IMR-90 (cell line): ENCODE results near the gene CTRL. TPM values are rescaled to one million over a fixed set of nuclear protein-coding genes. Genes with fewer than 3 reads are reported as not detected.

Source experiments
- ATAC-seq: fragments of 200-7000 bp; cut with Tn5 transposase; 2 replicates; pipeline ENCODE4 v1.9.1; 2020; ENCODE audit warnings: low read depth, mild to moderate bottlenecking, moderate library complexity
- BruUV-seq: library from RNA; stranded (reverse); fragments of 400-500 nt; replicated peaks from 2 replicates; lab custom pipeline; 2021; lab: Mats Ljungman, UMichigan
- CTCF ChIA-PET: fragments of 300-600 bp; formaldehyde crosslinking; extraction: SDS; loops from one replicate; lab custom pipeline; 2021; ENCODE audit warnings: antibody characterized with exemption; lab: Yijun Ruan, JAX
- POLR2A ChIA-PET: fragments of 300-600 bp; sonication (Branson Sonifier 250); formaldehyde crosslinking; loops from one replicate; lab custom pipeline; 2022; ENCODE audit warnings: antibody characterized with exemption; ENCODE audit not compliant: unreplicated experiment; lab: Charles Lee
- DNase-seq: peaks from one replicate; pipeline ENCODE4 v3.0.0; 2013
- H2AFZ ChIP-seq: replicated peaks from 2 replicates; pipeline ENCODE3; 2013; ENCODE audit warnings: low read length, mild to moderate bottlenecking; ENCODE audit not compliant: poor library complexity
- H2AK5ac ChIP-seq: 2 replicates; pipeline ENCODE4 v1.6.1; 2013; ENCODE audit warnings: low read depth, low read length, inconsistent platforms
- H2AK9ac ChIP-seq: replicated peaks from 2 replicates; pipeline ENCODE3; 2013; ENCODE audit warnings: mild to moderate bottlenecking, low read depth, low read length, moderate library complexity; ENCODE audit not compliant: poor library complexity
- H2BK120ac ChIP-seq: 2 replicates; pipeline ENCODE4 v1.6.1; 2013; ENCODE audit warnings: low read depth, low read length, inconsistent platforms
- H2BK15ac ChIP-seq: 3 replicates; pipeline ENCODE4 v1.6.1; 2013; ENCODE audit warnings: low read depth, low read length, inconsistent platforms
- H2BK20ac ChIP-seq: 2 replicates; pipeline ENCODE4 v1.6.1; 2013; ENCODE audit warnings: low read depth, mild to moderate bottlenecking, inconsistent platforms, low read length, moderate library complexity
- H2BK5ac ChIP-seq: 2 replicates; pipeline ENCODE4 v1.6.1; 2013; ENCODE audit warnings: mild to moderate bottlenecking, low read depth, low read length, inconsistent platforms; ENCODE audit not compliant: poor library complexity, severe bottlenecking
- H3K14ac ChIP-seq: replicated peaks from 2 replicates; pipeline ENCODE4 v1.6.1; 2013; ENCODE audit warnings: low read depth, low read length, inconsistent platforms
- H3K18ac ChIP-seq: 2 replicates; pipeline ENCODE4 v1.6.1; 2013; ENCODE audit warnings: low read depth, low read length, control low read depth
- H3K23ac ChIP-seq: 2 replicates; pipeline ENCODE4 v1.6.1; 2013; ENCODE audit warnings: low read depth, low read length, inconsistent platforms
- H3K27ac ChIP-seq: 2 replicates; pipeline ENCODE4 v1.5.1; 2013; ENCODE audit warnings: mild to moderate bottlenecking, control low read depth, low read length; ENCODE audit not compliant: insufficient read depth
- H3K27me3 ChIP-seq: 2 replicates; pipeline ENCODE4 v1.6.1; 2013; ENCODE audit warnings: low read length; ENCODE audit not compliant: control insufficient read depth, insufficient read depth
- H3K36me3 ChIP-seq: 2 replicates; pipeline ENCODE4 v1.6.1; 2013; ENCODE audit warnings: low read length, mixed read lengths; ENCODE audit not compliant: control insufficient read depth, insufficient read depth
- H3K4ac ChIP-seq: 2 replicates; pipeline ENCODE4 v1.6.1; 2013; ENCODE audit warnings: low read depth, low read length, inconsistent platforms
- H3K4me1 ChIP-seq: 2 replicates; pipeline ENCODE4 v1.6.1; 2013; ENCODE audit warnings: low read length, mixed read lengths; ENCODE audit not compliant: control insufficient read depth, insufficient read depth
- H3K4me2 ChIP-seq: 2 replicates; pipeline ENCODE4 v1.6.1; 2013; ENCODE audit warnings: low read depth, mild to moderate bottlenecking, control low read depth, low read length, moderate library complexity
- H3K4me3 ChIP-seq: 2 replicates; pipeline ENCODE4 v1.5.1; 2013; ENCODE audit warnings: low read depth, mild to moderate bottlenecking, control low read depth, low read length, moderate library complexity; ENCODE audit not compliant: insufficient read depth
- H3K56ac ChIP-seq: 2 replicates; pipeline ENCODE4 v1.6.1; 2013; ENCODE audit warnings: low read length, inconsistent platforms; ENCODE audit not compliant: insufficient read depth; ENCODE audit errors: extremely low read depth
- H3K79me1 ChIP-seq, 2 experiments: 2 replicates each; pipeline ENCODE4 v1.6.1; 2013; ENCODE audit warnings: low read length in 2 of 2, inconsistent platforms in 1 of 2, low read depth in 1 of 2
- H3K9ac ChIP-seq: 2 replicates; pipeline ENCODE4 v1.6.1; 2013; ENCODE audit warnings: low read depth, low read length, control low read depth
- H3K9me1 ChIP-seq: 2 replicates; pipeline ENCODE4 v1.6.1; 2013; ENCODE audit warnings: low read length, inconsistent platforms; ENCODE audit not compliant: insufficient read depth
- H3K9me3 ChIP-seq: 2 replicates; pipeline ENCODE4 v1.6.1; 2013; ENCODE audit warnings: low read length; ENCODE audit not compliant: control insufficient read depth, insufficient read depth
- H4K20me1 ChIP-seq: 2 replicates; pipeline ENCODE4 v1.6.1; 2013; ENCODE audit warnings: low read length, inconsistent platforms; ENCODE audit not compliant: insufficient read depth
- H4K5ac ChIP-seq: 2 replicates; pipeline ENCODE4 v1.6.1; 2013; ENCODE audit warnings: mild to moderate bottlenecking, low read depth, low read length, control low read depth
- H4K8ac ChIP-seq, 2 experiments: 2 replicates each; pipeline ENCODE4 v1.6.1; 2013; ENCODE audit warnings: low read depth in 2 of 2, low read length in 2 of 2, control low read depth in 1 of 2, inconsistent platforms in 1 of 2
- H4K91ac ChIP-seq: 2 replicates; pipeline ENCODE4 v1.6.1; 2013; ENCODE audit warnings: low read depth, low read length, inconsistent platforms; ENCODE audit not compliant: insufficient read depth
- FOS ChIP-seq: fragments of 150-350 bp; IDR thresholded peaks from 2 replicates; pipeline ENCODE4 v1.6.1; 2016; ENCODE audit warnings: low read depth, low read length
- MAFK ChIP-seq: IDR thresholded peaks from 2 replicates; pipeline ENCODE4 v1.6.1; 2012; ENCODE audit warnings: low read depth, low read length, improper control_type of control experiment
- MAZ ChIP-seq: IDR thresholded peaks from 2 replicates; pipeline ENCODE4 v1.6.1; 2012; ENCODE audit warnings: low read depth, mild to moderate bottlenecking, low read length, improper control_type of control experiment, moderate library complexity, borderline replicate concordance
- MXI1 ChIP-seq: IDR thresholded peaks from 2 replicates; pipeline ENCODE4 v1.6.1; 2012; ENCODE audit warnings: low read depth, mild to moderate bottlenecking, low read length, moderate library complexity, borderline replicate concordance
- NFE2L2 ChIP-seq: fragments of 150-350 bp; IDR thresholded peaks from 2 replicates; pipeline ENCODE4 v1.6.1; 2016; ENCODE audit warnings: low read depth, mild to moderate bottlenecking, low read length
- POLR2A ChIP-seq: IDR thresholded peaks from 2 replicates; pipeline ENCODE4 v1.6.1; 2012; ENCODE audit warnings: mild to moderate bottlenecking, low read depth, low read length
- RAD21 ChIP-seq: IDR thresholded peaks from 2 replicates; pipeline ENCODE4 v1.6.1; 2012; ENCODE audit warnings: low read length, improper control_type of control experiment
- RCOR1 ChIP-seq: IDR thresholded peaks from 2 replicates; pipeline ENCODE4 v1.6.1; 2012; ENCODE audit warnings: mild to moderate bottlenecking, low read length, improper control_type of control experiment; ENCODE audit not compliant: insufficient replicate concordance
- USF2 ChIP-seq: fragments of 150-350 bp; IDR thresholded peaks from 2 replicates; pipeline ENCODE4 v1.6.1; 2017; ENCODE audit warnings: mild to moderate bottlenecking, antibody characterized with exemption, low read length, low read depth
- WGBS, 2 experiments: methylation state at CpG; one replicate each; pipeline versions ENCODE4 v1.1.5 to v1.1.7; 2013; ENCODE audit warnings: missing lambda C conversion rate in 2 of 2; ENCODE audit not compliant: insufficient read length in 1 of 2; ENCODE audit errors: extremely low coverage in 2 of 2; 5-methylcytosine and 5-hydroxymethylcytosine counted together
- dilution Hi-C: fragments of 300-500 bp; cut with HindIII; formaldehyde crosslinking; loops from one replicate; pipeline ENCODE4 v1.14.3; 2018; ENCODE audit warnings: low sequenced_read_pairs; ENCODE audit not compliant: unreplicated experiment
- in situ Hi-C: fragments of 300-500 bp; cut with MboI; formaldehyde crosslinking; loops from 3 replicates; pipeline ENCODE4 v1.14.3; 2019; ENCODE audit warnings: low sequenced_read_pairs, inconsistent platforms, mixed read lengths
- intact Hi-C: fragments of 100-400 bp; cut with micrococcal nuclease; formaldehyde crosslinking; loops from 2 replicates; pipeline ENCODE4 v1.10.0; 2022
- polyA plus RNA-seq, 3 experiments: library from polyadenylated mRNA; depleted of rRNA; stranded (reverse); fragments of >200 nt; gene quantifications; 2 replicates each; pipeline ENCODE4 v1.2.3, GENCODE V29; 2012; ENCODE audit warnings: low replicate concordance in 1 of 3
- total RNA-seq: library from RNA; depleted of rRNA; stranded (reverse); fragments of >200 nt; gene quantifications from 2 replicates; pipeline ENCODE4 v1.2.3, GENCODE V29; 2012
- TF ChIP-seq, protein P1 (sequence below): fragments of 150-350 bp; IDR thresholded peaks from 2 replicates; pipeline ENCODE4 v1.6.1; 2016; ENCODE audit warnings: low read depth, mild to moderate bottlenecking, low read length, moderate library complexity, borderline replicate concordance

CTRL gene
- total and polyA plus RNA-seq, 2 of the 4 experiments (the other 2 are of a cell fraction): 0.18 to 1.1 TPM

GRCh38 chr16:67959536-67960329 is 28.1 kb upstream of the CTRL start:
- dilution Hi-C loops: no loop called here
- peak overlapping the region; percentile 32; the same call in 1 of the 2 replicates for H3K56ac ChIP-seq
- H4K5ac ChIP-seq: peak overlapping the region; percentile 6; the same call in 1 of the 2 replicates
- H3K79me1 ChIP-seq: peaks cover 51 to 86% of the 10 kb centered on the region in 2 experiments
- H2BK20ac ChIP-seq: peak overlapping the region; percentile 59; the same call in 1 of the 2 replicates
- H4K20me1 ChIP-seq: peaks cover 77% of the 10 kb centered on the region
- BruUV-seq: no TSS peak
- H2BK5ac ChIP-seq: peak overlapping the region; percentile 46
- TF ChIP-seq MAFK (no peak), FOS (peak; percentile 48; the same call in 1 of the 2 replicates), POLR2A (no peak), NFE2L2 (no peak), RCOR1 (peak; percentile 27), USF2 (no peak), MAZ (0 out of 2 replicates have a peak, but pooled peaks have one; percentile 28), RAD21 (no peak), MXI1 (no peak)
- TF ChIP-seq, protein P1, sequence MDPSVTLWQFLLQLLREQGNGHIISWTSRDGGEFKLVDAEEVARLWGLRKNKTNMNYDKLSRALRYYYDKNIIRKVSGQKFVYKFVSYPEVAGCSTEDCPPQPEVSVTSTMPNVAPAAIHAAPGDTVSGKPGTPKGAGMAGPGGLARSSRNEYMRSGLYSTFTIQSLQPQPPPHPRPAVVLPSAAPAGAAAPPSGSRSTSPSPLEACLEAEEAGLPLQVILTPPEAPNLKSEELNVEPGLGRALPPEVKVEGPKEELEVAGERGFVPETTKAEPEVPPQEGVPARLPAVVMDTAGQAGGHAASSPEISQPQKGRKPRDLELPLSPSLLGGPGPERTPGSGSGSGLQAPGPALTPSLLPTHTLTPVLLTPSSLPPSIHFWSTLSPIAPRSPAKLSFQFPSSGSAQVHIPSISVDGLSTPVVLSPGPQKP: no peak
- peaks cover 74% of the 10 kb centered on the region for H3K36me3 ChIP-seq
- H3K27ac ChIP-seq: peak overlapping the region; percentile 83
- in situ Hi-C loops: no loop called here
- peak overlapping the region; percentile 95 for H2AK5ac ChIP-seq
- H3K18ac ChIP-seq: no peak overlapping the region; the same call in 1 of the 2 replicates
- DNase-seq (peak; percentile 55), ATAC-seq (peak; percentile 72)
- H3K27me3 ChIP-seq: no peaks in the 10 kb centered on the region
- intact Hi-C loops: loop anchor here (10.0 kb wide), 1 partner anchor 265 kb away; no protein-coding TSS in a partner anchor
- peaks cover 33% of the 10 kb centered on the region for H3K4me1 ChIP-seq
- H4K91ac ChIP-seq: peak overlapping the region; percentile 87
- peak overlapping the region; percentile 67 to 73 for H4K8ac ChIP-seq
- ChIA-PET CTCF (interaction anchor here (0.7 kb wide), 2 partner anchors 76 to 105 kb away, joined by 3 read pairs; no protein-coding TSS in a partner anchor), POLR2A (no interaction called here)
- peak overlapping the region; percentile 81 for H2BK120ac ChIP-seq
- peak overlapping the region; percentile 62 for H3K14ac ChIP-seq
- H3K9ac ChIP-seq: 0 out of 2 replicates have a peak overlapping the region, but pooled peaks have one; percentile 21
- peak overlapping the region; percentile 4; the same call in 1 of the 2 replicates for H3K4me2 ChIP-seq
- H3K9me1 ChIP-seq: peaks cover 45% of the 10 kb centered on the region
- H2AFZ ChIP-seq: peak overlapping the region; percentile 18
- H3K23ac ChIP-seq: peak overlapping the region; percentile 86
- H3K4ac ChIP-seq: peak overlapping the region; percentile 85
- H3K4me3 ChIP-seq: no peak overlapping the region
- no CpG with 5 or more reads among the region's 11 CpGs for WGBS, 2 experiments
- H3K9me3 ChIP-seq: no peaks in the 10 kb centered on the region
- H2AK9ac ChIP-seq: peak overlapping the region; percentile 73
- peak overlapping the region; percentile 87; the same call in 2 of the 3 replicates for H2BK15ac ChIP-seq
